K562 (cell line): ENCODE results near the gene CEBPB. TPM values are rescaled to one million over a fixed set of nuclear protein-coding genes. Genes with fewer than 3 reads are reported as not detected.

ENCODE experiments used
- CBFA2T3 ChIP-seq: fragments of 450-650 bp; IDR thresholded peaks from 2 replicates; pipeline ENCODE4 v1.6.1; 2017
- CBX1 ChIP-seq: sonication (generic); IDR thresholded peaks from 2 replicates; pipeline ENCODE4 v1.6.1; 2016; ENCODE audit warnings: antibody characterized with exemption, low read depth, mild to moderate bottlenecking
- ELK3 ChIP-seq: fragments of 450-650 bp; formaldehyde crosslinking; IDR thresholded peaks from 2 replicates; pipeline ENCODE4 v1.4.0; 2020; ENCODE audit warnings: mild to moderate bottlenecking
- GMEB1 ChIP-seq: fragments of 250-450 bp; sonication (Bioruptor Pico); IDR thresholded peaks from 2 replicates; pipeline ENCODE4 v1.4.0; 2020; ENCODE audit warnings: mild to moderate bottlenecking
- HIVEP1 ChIP-seq: fragments of 250-450 bp; sonication (Bioruptor Pico); IDR thresholded peaks from 2 replicates; pipeline ENCODE4 v1.4.0; 2020; ENCODE audit warnings: mild to moderate bottlenecking
- IFI16 ChIP-seq: fragments of 250-450 bp; sonication (Bioruptor Pico); IDR thresholded peaks from 2 replicates; pipeline ENCODE4 v2.1.2; 2022; ENCODE audit warnings: mild to moderate bottlenecking, inconsistent platforms
- MEF2D ChIP-seq: conservative IDR thresholded peaks from 2 replicates; pipeline ENCODE4 v1.6.1; 2016; ENCODE audit warnings: low read depth, missing genetic modification characterization, missing compliant biosample characterization
- MLLT1 ChIP-seq, 2 experiments: fragments of 450-650 bp; IDR thresholded peaks; 2 replicates each; pipeline ENCODE4 v1.6.1; 2016
- NFXL1 ChIP-seq: fragments of 450-650 bp; formaldehyde crosslinking; IDR thresholded peaks from 2 replicates; pipeline ENCODE4 v1.4.0; 2021; ENCODE audit warnings: mild to moderate bottlenecking
- NR1H2 ChIP-seq: sonication (generic); formaldehyde crosslinking; IDR thresholded peaks from 2 replicates; pipeline ENCODE4 v1.4.0; 2020; ENCODE audit warnings: mild to moderate bottlenecking, missing genetic modification reagents
- RUNX1 ChIP-seq: sonication (generic); IDR thresholded peaks from 2 replicates; pipeline ENCODE4 v1.6.1; 2016; ENCODE audit warnings: antibody characterized with exemption, low read depth
- SNAPC5 ChIP-seq: fragments of 250-450 bp; sonication (Bioruptor Pico); IDR thresholded peaks from 2 replicates; pipeline ENCODE4 v1.8.0; 2021; ENCODE audit warnings: moderate library complexity, mild to moderate bottlenecking, inconsistent platforms
- TAF7 ChIP-seq: fragments of 450-650 bp; IDR thresholded peaks from 2 replicates; pipeline ENCODE4 v1.6.1; 2016; ENCODE audit warnings: missing genetic modification characterization, missing compliant biosample characterization
- ZKSCAN8 ChIP-seq: fragments of 200-800 bp; sonication (Bioruptor generic); IDR thresholded peaks from 2 replicates; pipeline ENCODE4 v1.6.1; 2016; ENCODE audit warnings: missing genetic modification characterization, missing compliant biosample characterization
- ZNF384 ChIP-seq: IDR thresholded peaks from 2 replicates; pipeline ENCODE4 v1.6.1; 2012; ENCODE audit warnings: low read depth, low read length, improper control_type of control experiment
- ZNF511 ChIP-seq: sonication (generic); formaldehyde crosslinking; IDR thresholded peaks from 2 replicates; pipeline ENCODE4 v1.8.0; 2022; ENCODE audit warnings: mild to moderate bottlenecking, missing genetic modification reagents
- polyA plus RNA-seq, 8 experiments: library from polyadenylated mRNA; depleted of rRNA in 4 of 8; stranded (reverse) in 5 of 8; unstranded in 3 of 8; fragments of >200 nt; fragmentation: Nextera tagmentation in 2 of 8; fragmentation: Illumina TruSeq in 1 of 8; extraction: Ambion mirVana in 2 of 8; extraction: Trizol in 1 of 8; gene quantifications; 2 replicates each; pipeline versions ENCODE4 v1.2.1 to v1.2.3, GENCODE V29; 2011 to 2014; ENCODE audit warnings: inconsistent platforms in 1 of 8, missing spikeins in 1 of 8
- total RNA-seq, 7 experiments: library from RNA; depleted of rRNA in 6 of 7; stranded (reverse); fragments of >200 nt in 6 of 7; fragmentation: Illumina TruSeq in 2 of 7; extraction: Trizol in 2 of 7; gene quantifications; 2 replicates each; pipeline versions ENCODE4 v1.2.1 to v1.2.3, GENCODE V29; 2011 to 2021; ENCODE audit warnings: low replicate concordance in 1 of 7
- TF ChIP-seq, protein P1 (sequence below): fragments of 150-350 bp; IDR thresholded peaks from 2 replicates; pipeline ENCODE4 v1.6.1; 2014; ENCODE audit warnings: low read depth, mild to moderate bottlenecking, low read length, borderline replicate concordance

CEBPB gene
- total and polyA plus RNA-seq, 9 of the 15 experiments (the other 6 are each of a cell fraction or from before 2014, with no cell fraction given) = 1.2 to 72.6 (median 7.8) TPM

- no peak for TF ChIP-seq ZNF511 (CRISPR knock-in tag)
- TF ChIP-seq IFI16 = no peak
- no peak for TF ChIP-seq RUNX1
- no peak for TF ChIP-seq CBFA2T3
- TF ChIP-seq MEF2D (tag) = no peak
- no peak for TF ChIP-seq HIVEP1 (CRISPR knock-in tag)
- peak; percentile 21; the same call in 1 of the 2 replicates for TF ChIP-seq GMEB1 (CRISPR knock-in tag)
- no peak for TF ChIP-seq NFXL1 (CRISPR knock-in tag)
- no peak for TF ChIP-seq ELK3 (CRISPR knock-in tag)
- TF ChIP-seq MLLT1 (IDR thresholded peaks at IDR 0.05) = peak; percentile 84 to 88; a peak in 3 of 4 replicates
- TF ChIP-seq, protein P1, sequence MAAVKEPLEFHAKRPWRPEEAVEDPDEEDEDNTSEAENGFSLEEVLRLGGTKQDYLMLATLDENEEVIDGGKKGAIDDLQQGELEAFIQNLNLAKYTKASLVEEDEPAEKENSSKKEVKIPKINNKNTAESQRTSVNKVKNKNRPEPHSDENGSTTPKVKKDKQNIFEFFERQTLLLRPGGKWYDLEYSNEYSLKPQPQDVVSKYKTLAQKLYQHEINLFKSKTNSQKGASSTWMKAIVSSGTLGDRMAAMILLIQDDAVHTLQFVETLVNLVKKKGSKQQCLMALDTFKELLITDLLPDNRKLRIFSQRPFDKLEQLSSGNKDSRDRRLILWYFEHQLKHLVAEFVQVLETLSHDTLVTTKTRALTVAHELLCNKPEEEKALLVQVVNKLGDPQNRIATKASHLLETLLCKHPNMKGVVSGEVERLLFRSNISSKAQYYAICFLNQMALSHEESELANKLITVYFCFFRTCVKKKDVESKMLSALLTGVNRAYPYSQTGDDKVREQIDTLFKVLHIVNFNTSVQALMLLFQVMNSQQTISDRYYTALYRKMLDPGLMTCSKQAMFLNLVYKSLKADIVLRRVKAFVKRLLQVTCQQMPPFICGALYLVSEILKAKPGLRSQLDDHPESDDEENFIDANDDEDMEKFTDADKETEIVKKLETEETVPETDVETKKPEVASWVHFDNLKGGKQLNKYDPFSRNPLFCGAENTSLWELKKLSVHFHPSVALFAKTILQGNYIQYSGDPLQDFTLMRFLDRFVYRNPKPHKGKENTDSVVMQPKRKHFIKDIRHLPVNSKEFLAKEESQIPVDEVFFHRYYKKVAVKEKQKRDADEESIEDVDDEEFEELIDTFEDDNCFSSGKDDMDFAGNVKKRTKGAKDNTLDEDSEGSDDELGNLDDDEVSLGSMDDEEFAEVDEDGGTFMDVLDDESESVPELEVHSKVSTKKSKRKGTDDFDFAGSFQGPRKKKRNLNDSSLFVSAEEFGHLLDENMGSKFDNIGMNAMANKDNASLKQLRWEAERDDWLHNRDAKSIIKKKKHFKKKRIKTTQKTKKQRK = no peak
- TF ChIP-seq ZNF384 = no peak
- no peak for TF ChIP-seq NR1H2
- TF ChIP-seq SNAPC5 = no peak
- no peak for TF ChIP-seq ZKSCAN8 (CRISPR knock-in tag)
- TF ChIP-seq TAF7 (tag) = no peak; the same call in 1 of the 2 replicates
- no peak for TF ChIP-seq CBX1
Measured at GRCh38 chr20:50192364-50193198, 2.0 kb downstream of the CEBPB start (continued).
